A673 (cell line): Measurements from ENCODE around the gene RPE65. TPM values are rescaled to one million over a fixed set of nuclear protein-coding genes. Genes with fewer than 3 reads are reported as not detected.

Experiments used
- BruUV-seq: library from RNA; stranded (reverse); fragments of 400-500 nt; replicated peaks from 2 replicates; lab custom pipeline; 2021; lab: Mats Ljungman, UMichigan
- CTCF ChIA-PET: fragments of 300-600 bp; sonication (Branson Sonifier 250); formaldehyde crosslinking; loops from one replicate; lab custom pipeline; 2022; ENCODE audit warnings: antibody characterized with exemption; lab: Charles Lee
- POLR2A ChIA-PET: fragments of 300-600 bp; sonication (Branson Sonifier 250); formaldehyde crosslinking; loops from one replicate; lab custom pipeline; 2022; ENCODE audit warnings: antibody characterized with exemption; ENCODE audit not compliant: low non-redundant PET; lab: Charles Lee
- DNase-seq: peaks from one replicate; pipeline ENCODE4 v3.0.0-alpha.2; 2015; ENCODE audit warnings: low spot score
- H3K27ac ChIP-seq: fragments of 200-600 bp; sonication (generic); 2 replicates; pipeline ENCODE4 v1.5.1; 2016; ENCODE audit warnings: mixed run types, low read depth, mild to moderate bottlenecking, mixed read lengths, antibody characterized with exemption, low read length; ENCODE audit not compliant: poor library complexity, severe bottlenecking
- H3K27me3 ChIP-seq: fragments of 200-600 bp; sonication (generic); replicated peaks from 2 replicates; pipeline ENCODE4 v1.6.1; 2017; ENCODE audit warnings: mixed run types, low read depth, mild to moderate bottlenecking, mixed read lengths, antibody characterized with exemption, low read length; ENCODE audit not compliant: insufficient read depth, poor library complexity
- H3K36me3 ChIP-seq: fragments of 200-600 bp; sonication (generic); 2 replicates; pipeline ENCODE4 v1.6.1; 2016; ENCODE audit warnings: mixed run types, mild to moderate bottlenecking, mixed read lengths, antibody characterized with exemption, low read length; ENCODE audit not compliant: insufficient read depth, poor library complexity, severe bottlenecking
- H3K4me1 ChIP-seq: fragments of 200-600 bp; sonication (generic); 2 replicates; pipeline ENCODE4 v1.6.1; 2017; ENCODE audit warnings: mixed run types, mild to moderate bottlenecking, mixed read lengths, antibody characterized with exemption, low read length; ENCODE audit not compliant: insufficient read depth, poor library complexity, severe bottlenecking
- H3K4me3 ChIP-seq: fragments of 200-600 bp; sonication (generic); 2 replicates; pipeline ENCODE4 v1.5.1; 2016; ENCODE audit warnings: low read depth, mixed run types, mild to moderate bottlenecking, mixed read lengths, low read length; ENCODE audit not compliant: poor library complexity, severe bottlenecking
- H3K9me3 ChIP-seq: fragments of 200-600 bp; sonication (generic); 2 replicates; pipeline ENCODE4 v1.6.1; 2016; ENCODE audit warnings: mixed run types, low read depth, mild to moderate bottlenecking, mixed read lengths, antibody characterized with exemption, low read length; ENCODE audit not compliant: poor library complexity, severe bottlenecking
- CTCF ChIP-seq: fragments of 300-800, 200-600 bp; sonication (generic); conservative IDR thresholded peaks from 2 replicates; pipeline ENCODE4 v1.5.1; 2017; ENCODE audit warnings: low read depth, mild to moderate bottlenecking, antibody characterized with exemption, low read length, moderate library complexity, mixed read lengths
- EZH2 ChIP-seq: fragments of 200-600 bp; sonication (generic); IDR thresholded peaks from 2 replicates; pipeline ENCODE4 v1.6.1; 2017; ENCODE audit warnings: borderline replicate concordance, low read depth, mild to moderate bottlenecking, mixed read lengths, antibody characterized with exemption, low read length; ENCODE audit not compliant: poor library complexity, severe bottlenecking
- intact Hi-C: fragments of 100-400 bp; cut with micrococcal nuclease; formaldehyde crosslinking; loops from one replicate; pipeline ENCODE4 v1.10.0; 2022; ENCODE audit not compliant: unreplicated experiment
- total RNA-seq: library from RNA; stranded (reverse); gene quantifications from 2 replicates; pipeline ENCODE4 v1.2.3, GENCODE V29; 2021

The RPE65 gene
- total RNA-seq, 1 experiment from 2014 or later, result not detected

- Histone ChIP-seq H3K36me3 (no peaks in the 10 kb centered on the region), H3K9me3 (no peaks in the 10 kb centered on the region), H3K27ac (no peak overlapping the region), H3K27me3 (no peaks in the 10 kb centered on the region), H3K4me1 (no peaks in the 10 kb centered on the region), H3K4me3 (no peak overlapping the region)
- POLR2A ChIA-PET, result no interaction called here
- BruUV-seq, result no TSS peak
- no peak for TF ChIP-seq CTCF
- TF ChIP-seq EZH2, result no peak
- intact Hi-C loops, result no loop called here
- CTCF ChIA-PET, result no interaction called here
- DNase-seq, result no peak
Observed at GRCh38 chr1:68460935-68461334, 11.2 kb upstream of the RPE65 start.

- no peaks in the 10 kb centered on the region for H3K27me3 ChIP-seq
- H3K4me3 ChIP-seq, result no peak overlapping the region
- intact Hi-C loops, result no loop called here
- TF ChIP-seq CTCF (no peak), EZH2 (no peak)
- H3K36me3 ChIP-seq, result no peaks in the 10 kb centered on the region
- BruUV-seq, result no TSS peak
- H3K9me3 ChIP-seq, result no peaks in the 10 kb centered on the region
- CTCF ChIA-PET, result no interaction called here
- POLR2A ChIA-PET, result no interaction called here
- no peak overlapping the region for H3K27ac ChIP-seq
- H3K4me1 ChIP-seq, result no peaks in the 10 kb centered on the region
- no peak for DNase-seq
Observed at GRCh38 chr1:68459796-68460195, 10.0 kb upstream of the RPE65 start.

DNA sequence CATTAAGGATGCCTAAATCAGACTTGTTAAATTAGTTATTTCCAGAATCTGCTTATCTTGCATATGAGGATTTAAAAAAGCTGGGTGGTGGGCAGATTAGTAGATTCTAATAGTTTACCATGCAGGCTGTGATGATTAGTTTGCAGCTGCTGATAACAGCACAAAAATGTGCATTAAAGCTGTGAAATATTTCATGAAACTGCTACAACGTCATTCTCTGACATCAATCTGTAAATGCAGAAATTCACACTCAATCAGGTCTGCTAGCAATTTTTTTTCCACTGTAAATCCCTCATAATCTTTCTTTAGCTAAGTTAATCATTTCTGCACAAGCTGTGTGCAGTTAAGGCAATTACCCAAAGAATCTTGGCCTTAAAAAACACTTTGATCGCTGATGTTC, 9.3 kb upstream of the RPE65 start:
- TF ChIP-seq CTCF, result no peak
- TF ChIP-seq EZH2, result no peak
- CTCF ChIA-PET, result no interaction called here
- no peak for DNase-seq
- BruUV-seq, result no TSS peak
- no peaks in the 10 kb centered on the region for H3K9me3 ChIP-seq
- POLR2A ChIA-PET, result no interaction called here
- H3K27me3 ChIP-seq, result no peaks in the 10 kb centered on the region
- H3K27ac ChIP-seq, result no peak overlapping the region
- no peaks in the 10 kb centered on the region for H3K36me3 ChIP-seq
- intact Hi-C loops, result no loop called here
- no peaks in the 10 kb centered on the region for H3K4me1 ChIP-seq
- no peak overlapping the region for H3K4me3 ChIP-seq
